Keratinocyte (primary cell): Measurements from ENCODE around the gene KYNU. TPM values are rescaled to one million over a fixed set of nuclear protein-coding genes. Genes with fewer than 3 reads are reported as not detected.

Experiments
- DNase-seq: peaks from one replicate; pipeline ENCODE4 v3.0.0-alpha.2; 2011; ENCODE audit warnings: low read depth, missing footprints, low spot score
- FAIRE-seq: peaks from 2 replicates; lab custom pipeline; 2011; peaks lifted over from hg19 to GRCh38; lab: Jason Lieb, UNC
- H2AFZ ChIP-seq: 2 replicates; pipeline ENCODE4 v1.6.0; 2012; ENCODE audit warnings: low read length, control low read depth, inconsistent platforms; ENCODE audit not compliant: control insufficient read depth
- H3K27ac ChIP-seq: 2 replicates; pipeline ENCODE4 v1.5.1; 2011; ENCODE audit warnings: low read length; ENCODE audit not compliant: control insufficient read depth, insufficient read depth
- H3K27me3 ChIP-seq: 3 replicates; pipeline ENCODE4 v1.6.0; 2011; ENCODE audit warnings: low read length; ENCODE audit not compliant: control insufficient read depth, insufficient read depth; ENCODE audit errors: extremely low read depth
- H3K36me3 ChIP-seq, 2 experiments: 2 replicates in 1 of 2; 3 replicates in 1 of 2; pipeline ENCODE4 v1.5.1; 2011; ENCODE audit warnings: low read length in 2 of 2, mild to moderate bottlenecking in 1 of 2; ENCODE audit not compliant: control insufficient read depth in 2 of 2, insufficient read depth in 2 of 2; ENCODE audit errors: extremely low read depth in 1 of 2
- H3K4me1 ChIP-seq: 3 replicates; pipeline ENCODE4 v1.5.1; 2011; ENCODE audit warnings: low read length; ENCODE audit not compliant: control insufficient read depth, insufficient read depth; ENCODE audit errors: extremely low read depth
- H3K4me2 ChIP-seq: 3 replicates; pipeline ENCODE4 v1.6.0; 2011; ENCODE audit warnings: low read depth, low read length; ENCODE audit not compliant: control insufficient read depth, insufficient read depth; ENCODE audit errors: extremely low read depth
- H3K4me3 ChIP-seq, 3 experiments: fragments of 200-600 bp in 1 of 3; sonication (generic) in 1 of 3; 2 replicates in 2 of 3; 3 replicates in 1 of 3; pipeline ENCODE4 v1.5.1; 2011 to 2016; ENCODE audit warnings: low read length in 3 of 3, mild to moderate bottlenecking in 3 of 3, control low read depth in 2 of 3, inconsistent platforms in 1 of 3, low read depth in 1 of 3, mixed read lengths in 1 of 3, mixed run types in 1 of 3, moderate library complexity in 1 of 3; ENCODE audit not compliant: control insufficient read depth in 2 of 3, insufficient read depth in 2 of 3; ENCODE audit errors: extremely low read depth in 1 of 3
- H3K79me2 ChIP-seq: 2 replicates; pipeline ENCODE4 v1.6.0; 2012; ENCODE audit warnings: low read length; ENCODE audit not compliant: control insufficient read depth, insufficient read depth
- H3K9ac ChIP-seq: 3 replicates; pipeline ENCODE4 v1.6.0; 2011; ENCODE audit warnings: low read length; ENCODE audit not compliant: control insufficient read depth, insufficient read depth; ENCODE audit errors: extremely low read depth
- H3K9me1 ChIP-seq: 3 replicates; pipeline ENCODE4 v1.6.0; 2011; ENCODE audit warnings: low read length; ENCODE audit not compliant: control insufficient read depth, insufficient read depth; ENCODE audit errors: extremely low read depth
- H3K9me3 ChIP-seq: 2 replicates; pipeline ENCODE4 v1.5.1; 2012; ENCODE audit warnings: low read depth, low read length; ENCODE audit not compliant: control insufficient read depth
- H4K20me1 ChIP-seq: 3 replicates; pipeline ENCODE4 v1.6.0; 2011; ENCODE audit warnings: low read length; ENCODE audit not compliant: control insufficient read depth, insufficient read depth; ENCODE audit errors: extremely low read depth
- CTCF ChIP-seq, 3 experiments: IDR thresholded peaks in 1 of 3; conservative IDR thresholded peaks in 1 of 3; optimal IDR thresholded peaks in 1 of 3; 2 replicates in 2 of 3; 3 replicates in 1 of 3; pipeline versions ENCODE3 to v1.5.1; 2011; ENCODE audit warnings: low read length in 3 of 3, mild to moderate bottlenecking in 3 of 3, moderate library complexity in 2 of 3, control low read depth in 1 of 3, inconsistent platforms in 1 of 3; ENCODE audit not compliant: insufficient read depth in 2 of 3; ENCODE audit errors: extremely low read depth in 1 of 3
- EZH2 ChIP-seq: IDR thresholded peaks from one replicate; pipeline ENCODE4 v1.6.1; 2012; ENCODE audit warnings: inconsistent platforms, mild to moderate bottlenecking, low read length, moderate library complexity
- dilution Hi-C: fragments of 300-500 bp; cut with MboI; formaldehyde crosslinking; loops from one replicate; pipeline ENCODE4 v1.7.0; 2020; ENCODE audit warnings: low sequenced_read_pairs; ENCODE audit not compliant: extremely low pct_ligation_motif_present
- polyA plus RNA-seq, 5 experiments: library from polyadenylated mRNA; depleted of rRNA in 3 of 5; stranded (reverse) in 3 of 5; stranded (forward) in 1 of 5; unstranded in 1 of 5; fragments of >200 nt; gene quantifications; 1 replicate in 1 of 5; 2 replicates in 3 of 5; 3 replicates in 1 of 5; pipeline versions ENCODE4 v1.2.1 to v1.2.3, GENCODE V29; 2011 to 2012; ENCODE audit warnings: missing spikeins in 2 of 5, low read depth in 1 of 5, low replicate concordance in 1 of 5

KYNU gene
- polyA plus RNA-seq, 1 donor (not counting 4 experiments of a cell fraction or from before 2014, with no cell fraction given), result 3.9 TPM

GRCh38 chr2:143068094-143068493 is 190.6 kb downstream of the KYNU start:
- Histone ChIP-seq H3K27ac (no peak overlapping the region), H3K27me3 (no peaks in the 10 kb centered on the region), H3K4me1 (peaks cover 15% of the 10 kb centered on the region), H3K4me2 (no peak overlapping the region), H2AFZ (no peak overlapping the region), H3K79me2 (no peaks in the 10 kb centered on the region), H3K9me1 (no peaks in the 10 kb centered on the region), H3K9ac (no peak overlapping the region), H4K20me1 (no peaks in the 10 kb centered on the region), H3K36me3 (no peaks in the 10 kb centered on the region), H3K4me3 (no peak overlapping the region), H3K9me3 (no peaks in the 10 kb centered on the region)
- dilution Hi-C loops, result no loop called here
- DNase-seq (no peak), FAIRE-seq (no peak)
- TF ChIP-seq CTCF (optimal IDR thresholded peaks at IDR 0.05 in 1 of 3, IDR thresholded peaks at IDR 0.05 in 1 of 3, conservative IDR thresholded peaks at IDR 0.05 in 1 of 3; ENCODE audit: extremely low read depth in 1 of 3, insufficient read depth in 2 of 3, low read length in 3 of 3) (no peak), EZH2 (no peak)

GRCh38 chr2:143068509-143068908 is 191.0 kb downstream of the KYNU start:
- H3K9me1 ChIP-seq, result no peaks in the 10 kb centered on the region
- no peak for TF ChIP-seq EZH2
- TF ChIP-seq CTCF (optimal IDR thresholded peaks at IDR 0.05 in 1 of 3, IDR thresholded peaks at IDR 0.05 in 1 of 3, conservative IDR thresholded peaks at IDR 0.05 in 1 of 3; ENCODE audit: extremely low read depth in 1 of 3, insufficient read depth in 2 of 3, low read length in 3 of 3), result no peak
- peaks cover 15% of the 10 kb centered on the region for H3K4me1 ChIP-seq
- no peaks in the 10 kb centered on the region for H3K36me3 ChIP-seq
- no peaks in the 10 kb centered on the region for H3K9me3 ChIP-seq
- H3K27ac ChIP-seq, result no peak overlapping the region
- no peaks in the 10 kb centered on the region for H3K79me2 ChIP-seq
- no peaks in the 10 kb centered on the region for H4K20me1 ChIP-seq
- no peak overlapping the region for H2AFZ ChIP-seq
- dilution Hi-C loops, result no loop called here
- H3K9ac ChIP-seq, result no peak overlapping the region
- DNase-seq (no peak), FAIRE-seq (no peak)
- H3K4me2 ChIP-seq, result no peak overlapping the region
- H3K27me3 ChIP-seq, result no peaks in the 10 kb centered on the region
- H3K4me3 ChIP-seq, result no peak overlapping the region
